Muscle layer of colon (tissue), 2 donors: ENCODE measurements around the gene FCGR1A.
"Not testable (repeated sequence)": the region's sequence is repeated elsewhere in the genome, so short reads cannot be mapped to it uniquely, and the experiment has no call there.

ENCODE experiments used
- H3K27ac ChIP-seq: one replicate; pipeline ENCODE4 v1.7.0; 2013; ENCODE audit warnings: low read depth, mild to moderate bottlenecking, low read length, moderate library complexity
- H3K27me3 ChIP-seq, 2 donors: one replicate each; pipeline ENCODE4 v1.7.0; 2013; ENCODE audit warnings: low read length in 2 of 2, mild to moderate bottlenecking in 2 of 2; ENCODE audit not compliant: insufficient read depth in 2 of 2, control insufficient read depth in 1 of 2
- H3K36me3 ChIP-seq: one replicate; pipeline ENCODE4 v1.7.0; 2013; ENCODE audit warnings: mild to moderate bottlenecking, low read length; ENCODE audit not compliant: insufficient read depth
- H3K4me1 ChIP-seq: one replicate; pipeline ENCODE4 v1.7.0; 2013; ENCODE audit warnings: mild to moderate bottlenecking, low read length; ENCODE audit not compliant: insufficient read depth
- H3K4me3 ChIP-seq, 2 donors: one replicate each; pipeline ENCODE4 v1.7.0; 2013; ENCODE audit warnings: low read length in 2 of 2, low read depth in 1 of 2, mild to moderate bottlenecking in 1 of 2, moderate library complexity in 1 of 2
- H3K9ac ChIP-seq: one replicate; pipeline ENCODE4 v1.7.0; 2013; ENCODE audit warnings: low read length
- H3K9me3 ChIP-seq: one replicate; pipeline ENCODE4 v1.7.0; 2013; ENCODE audit warnings: mild to moderate bottlenecking, low read length
- donor health status: abdominal sarcoma.
- donor health status: Adenocarcinoma of cecum.

The FCGR1A gene

GRCh38 chr1:149753466-149753865, 29.0 kb upstream of the FCGR1A start:
- not testable (repeated sequence) for H3K9ac ChIP-seq, H3K27ac ChIP-seq, H3K9me3 ChIP-seq, H3K27me3 ChIP-seq, H3K4me1 ChIP-seq, H3K36me3 ChIP-seq, H3K4me3 ChIP-seq

- not testable (repeated sequence) for H3K4me1 ChIP-seq, H3K27me3 ChIP-seq, H3K9ac ChIP-seq, H3K36me3 ChIP-seq, H3K9me3 ChIP-seq, H3K27ac ChIP-seq, H3K4me3 ChIP-seq
Observed at GRCh38 chr1:149755294-149755693, 27.2 kb upstream of the FCGR1A start.

GRCh38 chr1:149762294-149762693, 20.2 kb upstream of the FCGR1A start:
- not testable (repeated sequence) for H3K4me1 ChIP-seq, H3K4me3 ChIP-seq, H3K9ac ChIP-seq

GRCh38 chr1:149764087-149764800, 18.2 kb upstream of the FCGR1A start:
- H3K4me3 ChIP-seq, H3K27ac ChIP-seq, H3K4me1 ChIP-seq, H3K9ac ChIP-seq, H3K27me3 ChIP-seq, H3K9me3 ChIP-seq, H3K36me3 ChIP-seq: not testable (repeated sequence)

More at GRCh38 chr1:149762294-149762693, 20.2 kb upstream of the FCGR1A start:
- H3K27ac ChIP-seq, H3K9me3 ChIP-seq, H3K36me3 ChIP-seq, H3K27me3 ChIP-seq: not testable (repeated sequence)

- H3K4me1 ChIP-seq, H3K36me3 ChIP-seq, H3K4me3 ChIP-seq, H3K9me3 ChIP-seq, H3K27ac ChIP-seq, H3K27me3 ChIP-seq, H3K9ac ChIP-seq: not testable (repeated sequence)
Observed at GRCh38 chr1:149766241-149766640, 16.3 kb upstream of the FCGR1A start.

- H3K9me3 ChIP-seq, H3K27ac ChIP-seq, H3K9ac ChIP-seq, H3K36me3 ChIP-seq, H3K4me1 ChIP-seq, H3K4me3 ChIP-seq, H3K27me3 ChIP-seq: not testable (repeated sequence)
Observed at GRCh38 chr1:149769216-149769615, 13.3 kb upstream of the FCGR1A start.

GRCh38 chr1:149770661-149771060, 11.8 kb upstream of the FCGR1A start:
- H3K27ac ChIP-seq, H3K27me3 ChIP-seq: not testable (repeated sequence)

GRCh38 chr1:149771653-149772425, 10.7 kb upstream of the FCGR1A start:
- not testable (repeated sequence) for H3K9me3 ChIP-seq, H3K27ac ChIP-seq, H3K4me3 ChIP-seq, H3K27me3 ChIP-seq, H3K4me1 ChIP-seq, H3K36me3 ChIP-seq, H3K9ac ChIP-seq

More at GRCh38 chr1:149770661-149771060, 11.8 kb upstream of the FCGR1A start:
- not testable (repeated sequence) for H3K9ac ChIP-seq, H3K9me3 ChIP-seq, H3K4me3 ChIP-seq, H3K4me1 ChIP-seq, H3K36me3 ChIP-seq

DNA sequence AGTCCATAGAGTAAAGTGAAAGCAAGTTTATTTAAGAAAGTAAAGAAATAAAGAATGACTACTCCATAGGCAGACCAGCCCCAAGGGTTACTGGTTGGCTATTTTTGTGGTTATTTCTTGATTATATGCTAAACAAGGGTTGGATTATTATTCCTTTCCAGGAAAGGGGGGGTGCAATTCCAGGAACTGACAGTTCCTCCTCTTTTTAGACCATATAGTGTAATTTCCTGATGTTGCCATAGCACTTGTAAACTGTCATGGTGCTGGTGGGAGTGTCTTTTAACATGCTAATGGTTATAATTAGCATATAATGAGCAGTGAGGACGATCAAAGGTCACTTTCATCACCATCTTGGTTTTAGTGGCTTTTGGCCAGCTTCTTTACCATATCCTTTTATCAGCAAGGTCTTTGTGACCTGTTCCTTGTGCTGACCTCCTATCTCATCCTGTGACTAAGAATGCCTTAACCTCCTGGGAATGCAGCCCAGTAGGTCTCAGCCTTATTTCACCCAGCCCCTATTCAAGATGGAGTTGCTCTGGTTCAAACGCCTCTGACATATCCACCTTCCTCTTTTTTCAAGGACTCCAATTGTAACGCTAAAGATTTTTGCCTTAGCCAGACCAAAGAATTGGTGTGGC, 6.9 kb upstream of the FCGR1A start:
- H3K9me3 ChIP-seq, H3K4me3 ChIP-seq: not testable (repeated sequence)

GRCh38 chr1:149777084-149777483, 5.4 kb upstream of the FCGR1A start:
- not testable (repeated sequence) for H3K9ac ChIP-seq, H3K27ac ChIP-seq, H3K4me3 ChIP-seq, H3K9me3 ChIP-seq, H3K4me1 ChIP-seq, H3K36me3 ChIP-seq, H3K27me3 ChIP-seq

More for the DNA sequence above, 6.9 kb upstream of the FCGR1A start:
- H3K9ac ChIP-seq, H3K4me1 ChIP-seq, H3K27ac ChIP-seq, H3K27me3 ChIP-seq, H3K36me3 ChIP-seq: not testable (repeated sequence)

- H3K9ac ChIP-seq, H3K36me3 ChIP-seq, H3K4me3 ChIP-seq, H3K27ac ChIP-seq, H3K4me1 ChIP-seq, H3K27me3 ChIP-seq, H3K9me3 ChIP-seq: not testable (repeated sequence)
Observed at GRCh38 chr1:149778313-149778712, 4.2 kb upstream of the FCGR1A start.
